ENCODE data around the gene ATP11A.

Gene ATP11A

DNA sequence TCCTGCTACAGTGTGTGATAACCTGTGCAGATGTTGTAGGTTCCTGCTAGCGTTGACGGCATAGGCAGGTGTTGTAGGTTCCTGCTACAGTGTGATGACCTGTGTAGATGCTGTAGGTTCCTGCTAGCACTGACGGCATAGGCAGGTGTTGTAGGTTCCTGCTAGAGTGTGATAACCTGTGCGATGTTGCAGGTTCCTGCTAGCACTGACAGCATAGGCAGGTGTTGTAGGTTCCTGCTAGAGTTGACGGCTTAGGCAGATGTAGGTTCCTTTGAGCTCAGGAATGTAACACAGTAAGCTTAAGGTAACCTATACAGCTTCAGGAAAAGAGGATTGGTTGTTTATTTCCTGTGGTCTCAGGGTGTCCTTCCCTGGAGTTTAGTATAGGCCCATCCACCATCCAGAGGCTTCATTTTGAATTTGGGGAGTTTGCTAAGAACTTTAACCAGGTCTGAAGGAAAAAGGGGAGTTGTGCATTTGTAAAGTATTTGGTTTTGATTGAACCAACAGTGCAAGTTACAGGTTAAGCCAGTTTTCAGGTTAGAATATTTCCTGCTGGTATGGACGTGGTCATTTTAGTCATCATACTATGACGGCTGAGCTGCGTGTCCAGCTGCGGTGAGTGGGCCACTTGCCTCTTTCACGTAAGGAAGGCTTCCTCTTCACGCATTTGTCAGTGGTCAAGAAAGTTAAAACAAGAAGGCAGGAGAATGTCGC, 53.8 kb downstream of the ATP11A start:
- DNase-seq (ENCODE audit: low read depth), result no peak

DNA sequence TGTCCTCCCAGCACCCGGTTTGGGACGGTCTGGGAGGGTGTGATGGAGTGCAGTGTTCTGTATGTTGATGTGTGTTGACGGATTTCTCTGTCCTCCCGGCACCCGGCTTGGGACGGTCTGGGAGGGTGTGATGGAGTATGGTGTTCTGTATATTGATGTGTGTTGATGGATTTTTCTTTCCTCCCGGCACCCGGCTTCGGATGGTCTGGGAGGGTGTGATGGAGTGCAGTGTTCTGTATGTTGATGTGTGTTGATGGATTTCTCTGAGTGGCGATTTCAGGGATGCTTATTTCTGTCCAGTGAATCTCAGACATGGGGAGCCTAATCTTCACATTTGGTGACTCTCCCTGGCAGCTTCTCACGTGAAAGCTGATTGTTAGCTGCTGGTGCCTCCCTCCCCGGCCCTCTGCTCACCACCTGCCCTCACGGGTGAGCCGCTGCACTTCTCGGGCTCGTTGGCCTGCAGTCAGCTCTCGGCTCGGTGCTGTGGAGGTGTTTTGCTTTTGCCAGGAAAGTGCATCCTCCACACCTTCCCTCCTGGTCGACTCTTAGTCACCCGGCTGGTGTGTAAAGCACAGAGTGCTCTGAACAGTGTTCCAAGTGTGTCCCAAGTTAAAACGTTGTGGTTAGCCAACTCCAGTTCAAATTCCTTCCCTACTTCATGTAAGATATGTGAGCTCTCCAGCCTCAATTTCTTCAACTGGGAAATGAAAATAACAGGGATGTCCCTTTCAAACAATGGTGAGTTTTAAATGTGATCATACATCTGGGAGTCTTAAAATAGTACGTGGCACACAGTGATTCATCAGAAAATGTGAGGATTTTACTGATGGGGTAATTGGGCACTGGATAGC, 54.6 kb downstream of the ATP11A start:
- DNase-seq (ENCODE audit: low read depth), result peak; percentile 4

DNA sequence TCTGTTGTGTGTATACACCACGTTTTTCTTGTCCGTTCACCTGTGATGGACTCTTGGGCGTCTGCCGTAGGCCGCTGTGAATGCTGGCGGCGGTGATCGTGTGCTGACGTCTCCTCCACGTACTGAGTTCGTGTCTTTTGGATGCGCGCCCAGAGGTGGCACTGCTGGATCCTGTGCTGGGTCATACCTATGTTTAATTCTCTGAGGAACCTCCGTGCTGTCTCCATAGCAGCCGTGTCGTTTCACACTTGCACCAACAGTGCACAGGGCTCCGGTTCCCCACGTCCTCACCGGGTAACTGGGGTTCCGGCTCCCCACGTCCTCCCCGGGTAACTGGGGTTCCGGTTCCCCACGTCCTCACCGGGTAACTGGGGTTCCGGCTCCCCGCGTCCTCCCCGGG, 56.2 kb downstream of the ATP11A start:
- no peak for DNase-seq (ENCODE audit: low read depth)

- no peak for DNase-seq (ENCODE audit: low read depth)
Measured at GRCh38 chr13:112747256-112747655, 57.4 kb downstream of the ATP11A start.

DNA sequence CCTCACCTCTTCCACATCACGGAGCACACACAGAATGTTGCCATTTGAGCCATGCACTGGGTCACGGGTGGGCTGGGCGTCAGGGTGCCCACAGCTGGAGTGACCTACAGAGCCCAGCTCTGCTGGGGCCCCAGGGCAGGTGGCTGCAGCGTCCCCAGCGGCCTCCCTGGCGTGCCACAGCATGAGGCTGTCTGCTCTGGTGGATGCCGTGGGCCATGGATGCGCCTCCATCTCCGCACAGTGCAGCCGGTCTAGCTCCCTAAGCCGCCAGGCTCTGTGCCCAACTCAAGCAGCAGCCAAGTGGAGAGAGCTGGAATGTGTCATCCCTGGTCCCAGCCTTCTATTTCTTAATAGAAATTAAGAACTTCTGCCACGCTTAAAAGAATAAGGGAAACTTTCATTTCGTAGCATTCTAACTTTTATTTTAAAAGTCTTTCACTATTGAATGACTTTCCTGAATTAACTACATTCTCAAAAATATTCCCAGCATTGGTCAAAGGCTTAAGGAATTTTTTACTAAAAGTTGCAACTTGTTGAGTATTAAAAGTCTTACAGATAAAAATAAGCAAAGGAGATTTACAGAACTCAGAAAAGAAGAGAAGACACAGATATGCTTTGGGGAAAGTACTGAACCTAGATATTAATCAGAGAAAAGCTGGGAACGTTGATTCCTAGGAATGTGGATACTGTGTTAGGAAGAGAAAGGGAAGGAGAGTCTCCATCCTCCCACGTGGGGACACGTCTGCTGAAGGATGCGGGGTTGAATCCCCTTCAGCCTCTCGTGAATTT, 59.3 kb downstream of the ATP11A start:
- no peak for DNase-seq (ENCODE audit: low read depth)

- DNase-seq (ENCODE audit: low read depth), result no peak
Measured at GRCh38 chr13:112750570-112750969, 60.7 kb downstream of the ATP11A start.

DNA sequence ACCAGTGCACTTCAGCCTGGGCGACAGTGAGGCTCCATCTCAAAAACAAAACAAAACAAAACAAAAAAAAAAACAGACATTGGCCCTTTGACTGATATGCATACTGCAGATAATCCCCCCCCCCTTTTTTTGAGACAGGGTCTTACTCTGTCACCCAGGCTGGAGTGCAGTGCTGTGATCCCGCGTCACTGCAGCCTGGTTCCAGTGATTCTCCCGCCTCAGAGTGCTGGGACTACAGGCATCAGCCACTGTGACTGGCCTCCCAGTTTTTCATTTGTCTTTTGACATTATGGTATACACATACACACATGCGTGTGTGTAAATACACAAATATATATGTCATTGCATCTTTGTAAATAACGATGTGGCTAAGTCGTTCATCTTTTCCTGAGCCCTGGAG, 61.8 kb downstream of the ATP11A start:
- DNase-seq (ENCODE audit: low read depth), result no peak

DNA sequence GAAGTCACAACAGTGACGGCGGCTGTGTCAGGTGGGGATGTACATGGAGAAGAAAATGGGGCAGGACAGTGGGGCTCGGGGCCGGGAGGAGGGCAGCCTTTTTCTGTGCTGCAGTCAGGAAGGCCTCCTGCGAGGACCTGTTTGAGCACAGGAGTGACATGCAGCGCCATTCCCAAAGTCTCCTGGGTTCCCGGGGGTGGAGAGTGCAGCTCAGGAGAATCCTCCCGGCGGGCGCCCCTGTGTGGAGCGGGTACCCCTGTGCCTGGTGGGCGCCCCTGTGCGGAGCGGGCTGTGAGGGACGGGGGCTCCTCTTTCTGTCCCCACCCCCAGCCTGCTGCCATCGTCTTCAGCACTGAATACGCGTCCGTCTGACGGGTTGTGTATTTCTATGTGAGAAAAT, 62.4 kb downstream of the ATP11A start:
- DNase-seq (ENCODE audit: low read depth), result no peak

DNA sequence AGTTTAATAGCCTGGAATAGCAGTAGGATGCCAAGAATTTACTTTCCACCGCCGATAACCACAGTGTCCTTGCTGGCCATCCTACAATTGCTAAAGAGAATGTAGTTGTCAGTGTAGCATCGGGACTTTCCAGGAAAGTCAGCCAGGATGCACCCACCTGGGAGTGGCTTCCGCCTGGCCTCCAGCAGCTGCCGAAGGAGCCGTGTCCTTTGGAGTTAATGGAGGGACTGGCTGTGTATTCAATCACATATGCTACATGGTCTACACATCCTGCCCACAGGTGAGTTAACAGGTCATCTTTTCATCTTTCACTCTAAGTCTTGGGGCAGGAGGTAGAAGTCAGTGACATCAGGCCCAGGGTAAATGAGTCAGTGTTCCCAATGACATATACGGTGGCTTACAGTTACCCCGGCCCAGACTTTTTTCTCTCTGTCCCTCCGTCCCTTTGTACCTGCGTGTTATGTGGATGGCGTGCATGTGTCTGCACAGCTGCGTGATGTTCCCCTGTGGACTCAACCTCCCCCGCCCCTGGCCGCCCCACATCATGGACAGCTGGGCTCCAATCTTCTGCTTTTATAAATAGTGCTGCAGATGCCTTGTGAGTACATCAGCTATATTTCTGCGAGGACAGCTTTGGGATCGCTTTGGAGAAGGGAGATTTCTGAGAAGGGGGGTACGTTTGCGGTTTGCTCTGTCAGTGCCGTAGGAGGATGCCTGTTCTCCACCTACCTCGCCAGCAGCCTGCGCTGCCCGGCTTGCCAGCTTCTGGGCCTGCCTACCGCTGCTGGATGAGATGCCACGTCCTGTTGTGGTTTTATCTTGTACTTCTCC, 63.1 kb downstream of the ATP11A start:
- no peak for DNase-seq (ENCODE audit: low read depth)

DNA sequence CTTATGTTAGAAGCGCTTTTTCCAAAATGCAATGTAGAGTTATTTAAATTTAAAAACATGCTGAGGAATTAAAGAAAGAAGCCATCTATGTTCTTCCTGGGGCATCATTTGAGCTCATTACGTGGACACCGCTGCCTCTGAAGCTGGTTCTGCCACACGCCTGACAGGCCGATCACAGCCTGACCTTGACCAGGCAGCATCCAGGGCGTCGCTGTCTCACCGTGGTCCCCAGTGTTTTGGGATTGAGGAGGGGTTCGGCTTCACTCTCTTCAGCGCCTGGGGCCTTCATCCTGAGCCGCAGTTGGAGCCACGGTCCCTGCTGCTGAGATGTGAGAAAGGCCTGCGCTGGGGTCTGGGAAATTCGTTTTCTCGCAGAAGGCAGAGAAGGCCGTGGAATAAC, 64.0 kb downstream of the ATP11A start:
- no peak for DNase-seq (ENCODE audit: low read depth)

- DNase-seq (ENCODE audit: low read depth), result no peak
Measured at GRCh38 chr13:112754281-112755025, 64.6 kb downstream of the ATP11A start.

- DNase-seq (ENCODE audit: low read depth), result no peak
Measured at GRCh38 chr13:112755331-112755730, 65.5 kb downstream of the ATP11A start.

DNA sequence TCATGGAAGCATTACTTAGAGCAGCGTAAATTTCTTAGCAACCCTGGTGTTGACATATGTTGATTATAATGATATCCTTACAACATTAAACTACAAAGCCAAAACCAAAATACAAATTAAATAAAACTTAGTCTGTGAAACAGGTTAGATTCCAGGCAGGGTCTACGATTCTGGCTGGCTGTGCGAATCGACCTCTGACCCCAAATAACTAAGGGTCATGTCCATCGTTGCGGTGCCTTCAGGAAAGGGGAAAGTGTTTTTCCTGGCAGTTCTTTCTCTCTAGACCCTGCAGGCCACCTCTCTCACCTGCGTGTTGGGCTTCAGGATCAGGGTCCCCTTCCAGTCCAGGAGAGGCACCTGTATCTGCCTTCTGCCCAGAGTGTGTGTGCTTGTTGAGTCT, 66.2 kb downstream of the ATP11A start:
- no peak for DNase-seq (ENCODE audit: low read depth)

- DNase-seq (ENCODE audit: low read depth), result no peak
Measured at GRCh38 chr13:112756511-112756966, 66.7 kb downstream of the ATP11A start.

- DNase-seq (ENCODE audit: low read depth), result no peak
Measured at GRCh38 chr13:112756967-112757758, 67.3 kb downstream of the ATP11A start.

DNA sequence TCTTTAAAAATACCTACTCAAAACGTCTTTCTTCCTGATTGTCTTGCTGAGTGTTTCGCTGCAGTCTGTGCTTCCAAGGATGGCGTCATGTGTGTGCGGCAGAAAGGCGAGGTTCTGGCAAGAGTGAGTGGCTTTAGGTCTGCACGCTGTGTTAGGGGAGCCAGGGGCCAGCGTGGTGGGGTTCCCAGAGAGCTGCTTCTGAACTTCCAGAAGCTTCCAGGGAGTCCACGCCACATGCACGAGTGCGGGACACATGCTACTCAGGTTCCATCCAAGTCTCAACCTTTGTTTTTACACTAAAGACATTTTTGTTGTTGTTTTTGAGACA, 67.9 kb downstream of the ATP11A start:
- no peak for DNase-seq (ENCODE audit: low read depth)

- DNase-seq (ENCODE audit: low read depth), result no peak
Measured at GRCh38 chr13:112759053-112759452, 69.2 kb downstream of the ATP11A start.

- DNase-seq (ENCODE audit: low read depth), result no peak
Measured at GRCh38 chr13:112759827-112760226, 70.0 kb downstream of the ATP11A start.

GRCh38 chr13:112760435-112760834, 70.6 kb downstream of the ATP11A start:
- DNase-seq (ENCODE audit: low read depth), result no peak

- DNase-seq (ENCODE audit: low read depth), result no peak
Measured at GRCh38 chr13:112760931-112761330, 71.1 kb downstream of the ATP11A start.
